ENCODE results near the gene VCX3A. TPM values are rescaled to one million over a fixed set of nuclear protein-coding genes. Genes with fewer than 3 reads are reported as not detected.
"Not testable (repeated sequence)": the region's sequence is repeated elsewhere in the genome, so short reads cannot be mapped to it uniquely, and the experiment has no call there.

The VCX3A gene
- not detected in 2 replicates for total RNA-seq

DNA sequence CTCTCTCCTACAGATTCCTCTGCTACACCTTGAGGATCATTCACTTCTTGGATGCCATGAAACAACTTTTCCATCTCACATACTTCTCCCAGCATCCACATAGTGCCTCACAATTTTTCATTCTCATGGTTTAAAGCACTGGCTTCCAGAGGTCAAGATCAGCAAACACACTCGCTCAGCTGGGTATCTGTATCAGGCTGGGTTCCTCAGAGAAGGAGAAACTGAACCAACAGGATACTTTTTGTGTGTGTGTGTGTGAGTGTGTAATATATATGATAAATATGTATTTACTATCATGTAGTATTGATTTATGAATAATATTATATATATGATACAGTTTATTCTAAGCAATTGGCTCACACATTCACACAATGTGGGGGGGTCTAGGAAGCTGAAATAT, at the start of gene VCX3A:
Gene VCX3A, minus strand, starts transcription at position 101 of the 400 bp plus-strand sequence. CDS start 621 bp downstream, outside the sequence.
- H3K36me3 ChIP-seq (ENCODE audit: control insufficient read depth, insufficient read depth, low read length); FAIRE-seq; H3K27me3 ChIP-seq (ENCODE audit: control insufficient read depth, insufficient read depth, low read length): not testable (repeated sequence)

DNA sequence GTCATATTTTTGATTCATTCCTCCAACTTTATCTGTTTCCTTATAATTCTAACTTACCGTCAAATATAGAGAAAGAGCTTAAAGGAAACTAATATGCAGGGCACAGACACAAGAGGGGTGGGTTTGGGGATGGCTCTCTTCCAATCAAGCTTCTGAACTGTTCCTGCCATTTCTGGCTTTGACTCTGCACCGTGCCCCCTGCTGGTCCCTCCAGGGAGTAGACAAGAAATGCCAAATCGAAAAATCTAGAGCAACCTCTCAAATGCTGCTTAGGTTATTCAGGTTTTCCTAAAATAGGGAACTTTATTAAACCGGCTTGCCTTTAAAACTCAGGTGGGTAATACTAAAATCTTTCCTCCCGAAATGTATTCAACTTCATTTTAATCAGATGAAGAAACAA, 39.8 kb upstream of the VCX3A start:
- no peak for FAIRE-seq
- no peaks in the 10 kb centered on the region for H3K36me3 ChIP-seq (ENCODE audit: control insufficient read depth, insufficient read depth, low read length)
- no peak for DNase-seq (ENCODE audit: low read depth)
- H3K27me3 ChIP-seq (ENCODE audit: control insufficient read depth, insufficient read depth, low read length), result no peaks in the 10 kb centered on the region
- H3K4me3 ChIP-seq (ENCODE audit: low read depth, low read length), result no peak overlapping the region
- TF ChIP-seq, protein P1, sequence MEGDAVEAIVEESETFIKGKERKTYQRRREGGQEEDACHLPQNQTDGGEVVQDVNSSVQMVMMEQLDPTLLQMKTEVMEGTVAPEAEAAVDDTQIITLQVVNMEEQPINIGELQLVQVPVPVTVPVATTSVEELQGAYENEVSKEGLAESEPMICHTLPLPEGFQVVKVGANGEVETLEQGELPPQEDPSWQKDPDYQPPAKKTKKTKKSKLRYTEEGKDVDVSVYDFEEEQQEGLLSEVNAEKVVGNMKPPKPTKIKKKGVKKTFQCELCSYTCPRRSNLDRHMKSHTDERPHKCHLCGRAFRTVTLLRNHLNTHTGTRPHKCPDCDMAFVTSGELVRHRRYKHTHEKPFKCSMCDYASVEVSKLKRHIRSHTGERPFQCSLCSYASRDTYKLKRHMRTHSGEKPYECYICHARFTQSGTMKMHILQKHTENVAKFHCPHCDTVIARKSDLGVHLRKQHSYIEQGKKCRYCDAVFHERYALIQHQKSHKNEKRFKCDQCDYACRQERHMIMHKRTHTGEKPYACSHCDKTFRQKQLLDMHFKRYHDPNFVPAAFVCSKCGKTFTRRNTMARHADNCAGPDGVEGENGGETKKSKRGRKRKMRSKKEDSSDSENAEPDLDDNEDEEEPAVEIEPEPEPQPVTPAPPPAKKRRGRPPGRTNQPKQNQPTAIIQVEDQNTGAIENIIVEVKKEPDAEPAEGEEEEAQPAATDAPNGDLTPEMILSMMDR (IDR thresholded peaks at IDR 0.05; ENCODE audit: insufficient read depth, low read length, severe bottlenecking), result no peak

More for the DNA sequence above, at the start of gene VCX3A:
- DNase-seq (ENCODE audit: low read depth); H3K4me3 ChIP-seq (ENCODE audit: low read depth, low read length): not testable (repeated sequence)

DNA sequence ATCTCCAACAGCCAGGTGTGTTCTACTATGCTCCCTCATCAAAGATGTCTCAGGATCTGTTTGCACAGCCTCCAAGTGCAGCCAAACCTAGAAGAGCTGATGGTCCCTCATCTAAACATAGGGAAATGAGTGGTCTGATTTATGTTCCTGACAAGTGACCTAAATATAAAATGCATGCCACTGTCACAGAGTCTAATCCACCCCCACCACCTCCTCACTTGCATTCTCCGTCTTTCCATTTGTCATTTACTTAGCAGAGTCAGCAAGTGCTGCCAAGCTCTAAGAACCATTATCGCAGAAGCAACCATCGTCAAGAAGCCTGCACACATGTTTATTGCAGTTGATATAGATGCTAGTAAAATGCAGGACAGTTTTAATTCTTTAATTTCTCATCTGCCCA, 33.1 kb upstream of the VCX3A start:
- no peaks in the 10 kb centered on the region for H3K36me3 ChIP-seq (ENCODE audit: control insufficient read depth, insufficient read depth, low read length)
- DNase-seq (ENCODE audit: low read depth), result no peak
- FAIRE-seq, result no peak
- no peaks in the 10 kb centered on the region for H3K27me3 ChIP-seq (ENCODE audit: control insufficient read depth, insufficient read depth, low read length)
- H3K4me3 ChIP-seq (ENCODE audit: low read depth, low read length), result no peak overlapping the region
- TF ChIP-seq, protein P1 (IDR thresholded peaks at IDR 0.05; ENCODE audit: insufficient read depth, low read length, severe bottlenecking), result no peak

DNA sequence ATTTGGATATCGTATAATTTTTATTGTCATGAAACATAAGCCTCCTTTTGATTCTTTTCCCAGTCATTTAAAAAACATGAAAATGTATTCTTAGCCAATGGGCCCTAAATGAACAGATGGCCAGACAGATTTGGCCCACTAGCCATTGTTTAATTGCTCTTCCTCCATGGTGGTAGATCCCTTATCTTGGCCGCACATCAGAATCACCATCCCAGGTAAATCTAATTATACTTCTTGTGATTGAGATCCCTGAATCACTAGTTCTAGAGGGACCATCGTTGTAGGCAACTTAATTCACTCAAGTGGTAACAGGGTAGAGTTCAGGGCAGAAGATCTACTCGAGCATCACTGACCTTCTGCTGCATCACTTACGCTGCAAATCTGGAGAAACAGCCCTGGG, 24.1 kb upstream of the VCX3A start:
- Histone ChIP-seq H3K36me3 (ENCODE audit: control insufficient read depth, insufficient read depth, low read length) (no peaks in the 10 kb centered on the region), H3K4me3 (ENCODE audit: low read depth, low read length) (no peak overlapping the region), H3K27me3 (ENCODE audit: control insufficient read depth, insufficient read depth, low read length) (no peaks in the 10 kb centered on the region)
- FAIRE-seq (no peak), DNase-seq (ENCODE audit: low read depth) (no peak)
- TF ChIP-seq, protein P1 (IDR thresholded peaks at IDR 0.05; ENCODE audit: insufficient read depth, low read length, severe bottlenecking), result no peak

DNA sequence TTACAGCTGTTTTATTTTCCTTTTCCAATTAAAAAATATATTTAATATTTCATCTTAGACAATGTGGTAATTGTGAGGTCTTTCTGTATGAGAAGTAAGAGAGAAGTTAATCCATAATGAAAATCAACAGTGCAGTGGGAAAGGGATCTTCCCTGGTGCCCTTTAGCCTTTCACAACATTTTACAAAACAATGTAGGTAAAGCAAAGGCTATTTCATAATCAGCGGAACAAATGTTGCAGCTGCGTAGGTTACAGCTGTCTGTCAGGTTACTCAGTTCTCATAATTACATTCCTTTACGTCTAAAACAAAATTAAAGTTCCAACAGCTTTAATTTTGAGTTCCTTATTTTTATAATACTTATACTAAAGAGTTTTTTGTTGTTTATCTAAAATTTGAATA, 22.8 kb upstream of the VCX3A start:
- Histone ChIP-seq H3K36me3 (ENCODE audit: control insufficient read depth, insufficient read depth, low read length) (no peaks in the 10 kb centered on the region), H3K27me3 (ENCODE audit: control insufficient read depth, insufficient read depth, low read length) (no peaks in the 10 kb centered on the region), H3K4me3 (ENCODE audit: low read depth, low read length) (no peak overlapping the region)
- FAIRE-seq (no peak), DNase-seq (ENCODE audit: low read depth) (no peak)
- TF ChIP-seq, protein P1 (IDR thresholded peaks at IDR 0.05; ENCODE audit: insufficient read depth, low read length, severe bottlenecking), result no peak

DNA sequence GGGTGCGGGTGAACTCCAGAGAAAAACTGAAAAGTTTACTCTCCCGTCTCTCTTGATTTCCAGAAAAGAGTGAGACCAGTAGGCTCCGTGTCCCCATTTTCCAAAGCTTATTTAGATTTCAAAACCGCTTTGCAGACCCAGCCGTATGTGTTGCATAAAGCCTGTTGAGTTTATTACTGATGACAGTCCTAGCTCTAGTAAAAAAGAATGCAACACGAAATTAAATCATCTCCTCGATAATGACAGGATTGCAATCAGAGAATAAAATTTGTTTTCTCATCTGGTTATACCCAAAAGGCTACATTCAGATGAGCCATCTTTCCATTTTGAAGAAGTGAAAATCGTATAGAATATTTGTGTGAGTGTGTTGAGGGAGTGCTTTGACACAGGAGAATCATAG, 16.1 kb upstream of the VCX3A start:
- FAIRE-seq (no peak), DNase-seq (ENCODE audit: low read depth) (no peak)
- Histone ChIP-seq H3K36me3 (ENCODE audit: control insufficient read depth, insufficient read depth, low read length) (no peaks in the 10 kb centered on the region), H3K27me3 (ENCODE audit: control insufficient read depth, insufficient read depth, low read length) (no peaks in the 10 kb centered on the region), H3K4me3 (ENCODE audit: low read depth, low read length) (no peak overlapping the region)
- TF ChIP-seq, protein P1 (IDR thresholded peaks at IDR 0.05; ENCODE audit: insufficient read depth, low read length, severe bottlenecking), result no peak

All from bronchial epithelial cell (primary cell).